Measurements from ENCODE around the gene SPEM1. TPM values are rescaled to one million over a fixed set of nuclear protein-coding genes. Genes with fewer than 3 reads are reported as not detected.
"Not testable (repeated sequence)": the region's sequence is repeated elsewhere in the genome, so short reads cannot be mapped to it uniquely, and the experiment has no call there.

The SPEM1 gene
- total and polyA plus RNA-seq, 3 experiments from 2014 or later: not detected

DNA sequence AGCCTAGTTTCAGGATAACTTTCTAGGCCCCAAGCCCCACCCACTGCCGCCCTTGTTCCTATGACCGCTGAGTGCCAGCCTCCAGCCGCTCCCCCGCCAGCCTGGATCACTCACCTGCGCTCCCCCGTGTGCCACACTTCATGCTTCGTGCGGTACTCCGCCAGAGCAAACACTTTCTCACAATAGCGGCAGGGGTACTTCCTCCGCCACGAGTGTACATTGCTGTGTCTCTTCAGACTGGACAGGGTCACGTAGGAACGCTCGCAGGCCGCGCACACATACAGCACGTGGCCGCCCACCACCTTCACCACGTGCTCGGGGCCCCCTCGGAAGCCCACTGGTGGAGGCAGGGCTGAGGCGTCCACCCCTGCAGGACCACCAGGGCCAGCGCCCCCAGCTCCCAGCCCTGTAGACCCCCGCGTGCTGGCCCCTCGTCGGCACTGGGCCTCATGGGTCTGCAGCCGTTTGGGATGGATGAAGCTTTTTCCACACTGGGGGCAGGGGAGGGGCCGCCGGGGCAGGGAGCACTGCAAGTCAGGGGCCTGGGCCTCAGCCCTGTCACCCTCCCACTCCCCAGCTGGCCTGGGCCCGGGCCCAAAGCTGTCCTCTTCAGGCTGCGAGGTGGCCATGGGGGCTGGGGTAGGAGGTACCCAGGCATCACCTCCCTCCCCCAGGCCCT is 45.6 kb downstream of the SPEM1 start:
- ChIA-PET POLR2A (interaction anchor here (0.7 kb wide), 1 partner anchor 18 kb away, joined by 3 read pairs; the partner anchor contains the start of gene POLR2A), CTCF (interaction anchor here (0.8 kb wide), 1 partner anchor 29 kb away, joined by 3 read pairs; no protein-coding TSS in a partner anchor)
- no peaks in the 10 kb centered on the region for H3K4me1 ChIP-seq (ENCODE audit: insufficient read depth, low read length)
- Mint-ChIP-seq H3K27me3 (no peaks in the 10 kb centered on the region), H3K36me3 (peaks cover 0 to 58% (median 7%) of the 10 kb centered on the region in 3 donors), H3K9me3 (no peaks in the 10 kb centered on the region), H3K4me3 (no peak overlapping the region), H3K27ac (no peak overlapping the region), H3K4me1 (peaks cover 0 to 21% (median 6%) of the 10 kb centered on the region in 3 donors)
- H3K27ac ChIP-seq (ENCODE audit: low read depth, low read length): no peak overlapping the region
- H3K27me3 ChIP-seq (ENCODE audit: insufficient read depth, low read length, poor library complexity, severe bottlenecking): no peaks in the 10 kb centered on the region
- H3K4me3 ChIP-seq (ENCODE audit: low read length): no peak overlapping the region
- H3K36me3 ChIP-seq (ENCODE audit: insufficient read depth, low read length): no peaks in the 10 kb centered on the region
- no peaks in the 10 kb centered on the region for H3K9me3 ChIP-seq (ENCODE audit: low read length)
- DNase-seq: no peak

- Mint-ChIP-seq H3K4me1 (peaks cover 1 to 27% (median 9%) of the 10 kb centered on the region in 3 donors), H3K4me3 (no peak overlapping the region), H3K36me3 (peaks cover 0 to 54% (median 3%) of the 10 kb centered on the region in 3 donors), H3K27ac (no peak overlapping the region), H3K27me3 (no peaks in the 10 kb centered on the region), H3K9me3 (no peaks in the 10 kb centered on the region)
- H3K27me3 ChIP-seq (ENCODE audit: insufficient read depth, low read length, poor library complexity, severe bottlenecking): no peaks in the 10 kb centered on the region
- H3K27ac ChIP-seq (ENCODE audit: low read depth, low read length): no peak overlapping the region
- DNase-seq: no peak
- H3K4me3 ChIP-seq (ENCODE audit: low read length): no peak overlapping the region
- ChIA-PET CTCF (interaction anchor here (0.8 kb wide), 1 partner anchor 30 kb away, joined by 3 read pairs; no protein-coding TSS in a partner anchor), POLR2A (interaction anchor here (0.8 kb wide), 1 partner anchor 18 kb away, joined by 3 read pairs; no protein-coding TSS in a partner anchor)
- no peaks in the 10 kb centered on the region for H3K9me3 ChIP-seq (ENCODE audit: low read length)
- peaks cover under 1% of the 10 kb centered on the region for H3K4me1 ChIP-seq (ENCODE audit: insufficient read depth, low read length)
- H3K36me3 ChIP-seq (ENCODE audit: insufficient read depth, low read length): no peaks in the 10 kb centered on the region
These were observed 46.2 kb downstream of the SPEM1 start for GRCh38 chr17:7466318-7466638.

- H3K4me1 Mint-ChIP-seq: peaks cover 6 to 32% (median 14%) of the 10 kb centered on the region in 3 donors
These were observed 46.7 kb downstream of the SPEM1 start for GRCh38 chr17:7466639-7467341.

DNA sequence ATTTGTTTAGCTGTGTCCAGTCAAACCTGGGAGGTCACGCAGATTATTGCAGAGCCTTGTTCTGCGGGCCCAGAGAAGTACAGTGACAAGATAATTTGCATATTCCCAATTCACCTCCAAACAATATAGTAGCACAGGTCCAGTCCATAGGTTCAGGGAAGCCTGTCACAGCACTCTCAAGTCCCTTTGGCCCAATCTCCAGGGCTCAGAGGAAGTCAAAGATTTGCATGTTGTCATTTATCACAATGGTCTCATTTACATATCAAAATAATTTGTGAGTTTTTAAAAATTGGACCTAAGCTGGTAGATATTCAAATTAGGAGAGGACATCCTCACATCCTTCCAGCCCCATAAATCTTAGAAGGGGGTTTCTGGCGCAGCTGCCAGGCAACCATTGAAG is 47.4 kb downstream of the SPEM1 start:
- H3K36me3 Mint-ChIP-seq: peaks cover 0 to 47% (median 1%) of the 10 kb centered on the region in 3 donors
- Histone ChIP-seq H3K9me3 (ENCODE audit: low read length) (no peaks in the 10 kb centered on the region), H3K27ac (ENCODE audit: low read depth, low read length) (no peak overlapping the region), H3K27me3 (ENCODE audit: insufficient read depth, low read length, poor library complexity, severe bottlenecking) (no peaks in the 10 kb centered on the region), H3K36me3 (ENCODE audit: insufficient read depth, low read length) (no peaks in the 10 kb centered on the region), H3K4me3 (ENCODE audit: low read length) (no peak overlapping the region), H3K4me1 (ENCODE audit: insufficient read depth, low read length) (peaks cover 8% of the 10 kb centered on the region)
- H3K27ac Mint-ChIP-seq: peak overlapping the region in 2 of 8 donors; percentile 32 to 88
- CTCF ChIA-PET: interaction anchor here (1.9 kb wide), 1 partner anchor 31 kb away, joined by 4 read pairs; no protein-coding TSS in a partner anchor
- H3K4me1 Mint-ChIP-seq: peaks cover 10 to 38% (median 17%) of the 10 kb centered on the region in 3 donors
- H3K4me3 Mint-ChIP-seq: no peak overlapping the region
- no peaks in the 10 kb centered on the region for H3K9me3 Mint-ChIP-seq
- POLR2A ChIA-PET: interaction anchor here (0.6 to 1.5 kb wide), 2 partner anchors 10 to 15 kb away, joined by 3 read pairs; no protein-coding TSS in a partner anchor
- H3K27me3 Mint-ChIP-seq: no peaks in the 10 kb centered on the region
- no peak for DNase-seq

More at GRCh38 chr17:7466639-7467341, 46.7 kb downstream of the SPEM1 start:
- Histone ChIP-seq H3K4me3 (ENCODE audit: low read length) (no peak overlapping the region), H3K4me1 (ENCODE audit: insufficient read depth, low read length) (peaks cover 6% of the 10 kb centered on the region), H3K27me3 (ENCODE audit: insufficient read depth, low read length, poor library complexity, severe bottlenecking) (no peaks in the 10 kb centered on the region), H3K27ac (ENCODE audit: low read depth, low read length) (no peak overlapping the region), H3K9me3 (ENCODE audit: low read length) (no peaks in the 10 kb centered on the region), H3K36me3 (ENCODE audit: insufficient read depth, low read length) (no peaks in the 10 kb centered on the region)
- no peaks in the 10 kb centered on the region for H3K27me3 Mint-ChIP-seq
- H3K36me3 Mint-ChIP-seq: peaks cover 0 to 51% (median 1%) of the 10 kb centered on the region in 3 donors
- CTCF ChIA-PET: interaction anchor here (0.5 to 0.8 kb wide), 2 partner anchors 30 to 124 kb away, joined by 3 read pairs; no protein-coding TSS in a partner anchor
- peak overlapping the region in 4 of 8 donors; percentile 23 to 88 (median 50) for H3K27ac Mint-ChIP-seq
- H3K9me3 Mint-ChIP-seq: no peaks in the 10 kb centered on the region
- H3K4me3 Mint-ChIP-seq: no peak overlapping the region
- POLR2A ChIA-PET: interaction anchor here (0.6 to 1.5 kb wide), 3 partner anchors 10 to 18 kb away, joined by 3 read pairs; no protein-coding TSS in a partner anchor
- no peak for DNase-seq

- Mint-ChIP-seq H3K4me3 (no peak overlapping the region), H3K9me3 (no peaks in the 10 kb centered on the region), H3K27ac (peak overlapping the region in 1 of 8 donors; percentile 66), H3K36me3 (peaks cover 0 to 41% (median 1%) of the 10 kb centered on the region in 3 donors), H3K4me1 (peaks cover 10 to 43% (median 17%) of the 10 kb centered on the region in 3 donors), H3K27me3 (no peaks in the 10 kb centered on the region)
- Histone ChIP-seq H3K27ac (ENCODE audit: low read depth, low read length) (no peak overlapping the region), H3K36me3 (ENCODE audit: insufficient read depth, low read length) (no peaks in the 10 kb centered on the region), H3K27me3 (ENCODE audit: insufficient read depth, low read length, poor library complexity, severe bottlenecking) (no peaks in the 10 kb centered on the region), H3K9me3 (ENCODE audit: low read length) (no peaks in the 10 kb centered on the region), H3K4me1 (ENCODE audit: insufficient read depth, low read length) (peaks cover 8% of the 10 kb centered on the region), H3K4me3 (ENCODE audit: low read length) (no peak overlapping the region)
- ChIA-PET POLR2A (interaction anchor here (1.5 kb wide), 1 partner anchor 9 kb away, joined by 3 read pairs; no protein-coding TSS in a partner anchor), CTCF (interaction anchor here (1.9 kb wide), 1 partner anchor 32 kb away, joined by 4 read pairs; no protein-coding TSS in a partner anchor)
- DNase-seq: no peak
These were observed 48.2 kb downstream of the SPEM1 start for GRCh38 chr17:7468290-7468689.

GRCh38 chr17:7468804-7469389 is 48.8 kb downstream of the SPEM1 start:
- no peaks in the 10 kb centered on the region for H3K27me3 Mint-ChIP-seq
- peaks cover 10 to 49% (median 19%) of the 10 kb centered on the region in 3 donors for H3K4me1 Mint-ChIP-seq
- Histone ChIP-seq H3K4me3 (ENCODE audit: low read length) (no peak overlapping the region), H3K36me3 (ENCODE audit: insufficient read depth, low read length) (no peaks in the 10 kb centered on the region), H3K27ac (ENCODE audit: low read depth, low read length) (no peak overlapping the region), H3K4me1 (ENCODE audit: insufficient read depth, low read length) (peaks cover 8% of the 10 kb centered on the region), H3K9me3 (ENCODE audit: low read length) (no peaks in the 10 kb centered on the region), H3K27me3 (ENCODE audit: insufficient read depth, low read length, poor library complexity, severe bottlenecking) (no peaks in the 10 kb centered on the region)
- H3K27ac Mint-ChIP-seq: no peak overlapping the region
- POLR2A ChIA-PET: no interaction called here
- H3K36me3 Mint-ChIP-seq: peaks cover 0 to 35% (median 0%) of the 10 kb centered on the region in 3 donors
- no peak for DNase-seq
- H3K4me3 Mint-ChIP-seq: no peak overlapping the region
- CTCF ChIA-PET: interaction anchor here (1.0 to 1.9 kb wide), 2 partner anchors 10 to 32 kb away, joined by 3 to 4 read pairs; no protein-coding TSS in a partner anchor
- no peaks in the 10 kb centered on the region for H3K9me3 Mint-ChIP-seq

GRCh38 chr17:7469843-7470242 is 49.7 kb downstream of the SPEM1 start:
- CTCF ChIA-PET: interaction anchor here (1.2 to 2.1 kb wide), 2 partner anchors 13 to 33 kb away, joined by 3 to 8 read pairs; no protein-coding TSS in a partner anchor

More at GRCh38 chr17:7469843-7470242, 49.7 kb downstream of the SPEM1 start:
- H3K9me3 Mint-ChIP-seq; H3K4me1 ChIP-seq (ENCODE audit: insufficient read depth, low read length); H3K36me3 ChIP-seq (ENCODE audit: insufficient read depth, low read length); POLR2A ChIA-PET; H3K9me3 ChIP-seq (ENCODE audit: low read length); H3K27me3 ChIP-seq (ENCODE audit: insufficient read depth, low read length, poor library complexity, severe bottlenecking); DNase-seq; H3K27me3 Mint-ChIP-seq; H3K4me3 ChIP-seq (ENCODE audit: low read length); H3K4me3 Mint-ChIP-seq; H3K27ac ChIP-seq (ENCODE audit: low read depth, low read length): not testable (repeated sequence)
- H3K36me3 Mint-ChIP-seq: peaks cover 0 to 32% (median 0%) of the 10 kb centered on the region in 3 donors
- H3K4me1 Mint-ChIP-seq: peaks cover 10 to 56% (median 19%) of the 10 kb centered on the region in 3 donors
- H3K27ac Mint-ChIP-seq: peak overlapping the region in 1 of 8 donors; percentile 36
